ENCODE results near the gene LONP2. TPM values are rescaled to one million over a fixed set of nuclear protein-coding genes. Genes with fewer than 3 reads are reported as not detected.
"Not testable (repeated sequence)": the region's sequence is repeated elsewhere in the genome, so short reads cannot be mapped to it uniquely, and the experiment has no call there.

The LONP2 gene
- total RNA-seq, 1 donor from 2014 or later = 74.2 TPM

- intact Hi-C loops (cut with micrococcal nuclease) = no loop called here
- ATAC-seq (no peak), DNase-seq (no peak)
These were observed 35.1 kb downstream of the LONP2 start for GRCh38 chr16:48279199-48279598.

- DNase-seq = no peak
- ATAC-seq = no peak
- intact Hi-C loops (cut with micrococcal nuclease) = no loop called here
These were observed 36.4 kb downstream of the LONP2 start for GRCh38 chr16:48280546-48280945.

- intact Hi-C loops (cut with micrococcal nuclease) = no loop called here
- no peak for DNase-seq
- ATAC-seq = peak; percentile 92
These were observed 38.6 kb downstream of the LONP2 start for GRCh38 chr16:48282636-48283263.

- intact Hi-C loops (cut with micrococcal nuclease) = no loop called here
- DNase-seq (no peak), ATAC-seq (no peak)
These were observed 40.8 kb downstream of the LONP2 start for GRCh38 chr16:48284772-48285409.

GRCh38 chr16:48287239-48287638 lies 43.1 kb downstream of the LONP2 start:
- DNase-seq = no peak
- intact Hi-C loops (cut with micrococcal nuclease) = no loop called here
- no peak for ATAC-seq

- no peak for ATAC-seq
- intact Hi-C loops (cut with micrococcal nuclease) = no loop called here
- DNase-seq = no peak
These were observed 47.2 kb downstream of the LONP2 start for GRCh38 chr16:48291303-48291702.

- intact Hi-C loops (cut with micrococcal nuclease) = no loop called here
- ATAC-seq = no peak
- no peak for DNase-seq
These were observed 47.7 kb downstream of the LONP2 start for GRCh38 chr16:48291754-48292153.

GRCh38 chr16:48292452-48292851 lies 48.4 kb downstream of the LONP2 start:
- DNase-seq = no peak
- intact Hi-C loops (cut with micrococcal nuclease) = no loop called here
- ATAC-seq = no peak

GRCh38 chr16:48294724-48295123 lies 50.6 kb downstream of the LONP2 start:
- DNase-seq (no peak), ATAC-seq (no peak)
- intact Hi-C loops (cut with micrococcal nuclease) = no loop called here

- intact Hi-C loops (cut with micrococcal nuclease) = no loop called here
- ATAC-seq = no peak
- DNase-seq = no peak
These were observed 51.6 kb downstream of the LONP2 start for GRCh38 chr16:48295488-48296281.

GRCh38 chr16:48299471-48299870 lies 55.4 kb downstream of the LONP2 start:
- intact Hi-C loops (cut with micrococcal nuclease) = no loop called here
- no peak for ATAC-seq
- no peak for DNase-seq

- intact Hi-C loops (cut with micrococcal nuclease) = no loop called here
- no peak for ATAC-seq
- no peak for DNase-seq
These were observed 56.3 kb downstream of the LONP2 start for GRCh38 chr16:48300391-48300856.

GRCh38 chr16:48308535-48308934 lies 64.4 kb downstream of the LONP2 start:
- ATAC-seq = no peak
- DNase-seq = no peak
- intact Hi-C loops (cut with micrococcal nuclease) = no loop called here

- ATAC-seq (no peak), DNase-seq (no peak)
- intact Hi-C loops (cut with micrococcal nuclease) = no loop called here
These were observed 67.0 kb downstream of the LONP2 start for GRCh38 chr16:48310908-48311641.

- ATAC-seq; intact Hi-C loops (cut with micrococcal nuclease); DNase-seq: not testable (repeated sequence)
These were observed 69.8 kb downstream of the LONP2 start for GRCh38 chr16:48313905-48314304.

- intact Hi-C loops (cut with micrococcal nuclease) = no loop called here
- no peak for ATAC-seq
- DNase-seq = no peak
These were observed 72.9 kb downstream of the LONP2 start for GRCh38 chr16:48317026-48317425.

- no peak for DNase-seq
- intact Hi-C loops (cut with micrococcal nuclease) = no loop called here
- peak; percentile 22 for ATAC-seq
These were observed 73.7 kb downstream of the LONP2 start for GRCh38 chr16:48317614-48318315.

GRCh38 chr16:48318630-48319029 lies 74.5 kb downstream of the LONP2 start:
- intact Hi-C loops (cut with micrococcal nuclease) = no loop called here

More at GRCh38 chr16:48318630-48319029, 74.5 kb downstream of the LONP2 start:
- ATAC-seq = peak; percentile 88
- DNase-seq = no peak

Data from left ventricle myocardium superior (tissue), 1 donor.